TTC549 (cell line): ENCODE measurements around the gene BAD.
A peak's percentile ranks its signal among the peaks of the same experiment; 100 is the strongest.

ENCODE experiments used
- FAIRE-seq: peaks from 2 replicates; lab custom pipeline; 2012; peaks lifted over from hg19 to GRCh38; lab: Jason Lieb, UNC

BAD gene

GRCh38 chr11:64243236-64243854, 41.1 kb downstream of the BAD start:
- FAIRE-seq = no peak

GRCh38 chr11:64241491-64242374, 42.7 kb downstream of the BAD start:
- FAIRE-seq = no peak

DNA sequence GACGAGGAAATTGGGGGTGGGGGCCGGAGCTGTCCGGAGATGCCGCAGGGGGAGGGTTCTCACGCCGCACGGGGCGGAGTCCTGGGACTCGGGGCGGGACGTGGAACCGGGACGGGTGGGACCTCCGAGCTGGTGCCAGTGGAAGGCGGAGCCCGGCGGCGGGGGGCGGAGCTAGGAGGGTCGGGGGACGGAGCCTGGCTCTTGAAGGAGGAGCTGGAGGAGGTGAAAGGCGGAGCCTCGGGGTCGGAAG, 43.3 kb downstream of the BAD start:
- FAIRE-seq = peak; percentile 75

DNA sequence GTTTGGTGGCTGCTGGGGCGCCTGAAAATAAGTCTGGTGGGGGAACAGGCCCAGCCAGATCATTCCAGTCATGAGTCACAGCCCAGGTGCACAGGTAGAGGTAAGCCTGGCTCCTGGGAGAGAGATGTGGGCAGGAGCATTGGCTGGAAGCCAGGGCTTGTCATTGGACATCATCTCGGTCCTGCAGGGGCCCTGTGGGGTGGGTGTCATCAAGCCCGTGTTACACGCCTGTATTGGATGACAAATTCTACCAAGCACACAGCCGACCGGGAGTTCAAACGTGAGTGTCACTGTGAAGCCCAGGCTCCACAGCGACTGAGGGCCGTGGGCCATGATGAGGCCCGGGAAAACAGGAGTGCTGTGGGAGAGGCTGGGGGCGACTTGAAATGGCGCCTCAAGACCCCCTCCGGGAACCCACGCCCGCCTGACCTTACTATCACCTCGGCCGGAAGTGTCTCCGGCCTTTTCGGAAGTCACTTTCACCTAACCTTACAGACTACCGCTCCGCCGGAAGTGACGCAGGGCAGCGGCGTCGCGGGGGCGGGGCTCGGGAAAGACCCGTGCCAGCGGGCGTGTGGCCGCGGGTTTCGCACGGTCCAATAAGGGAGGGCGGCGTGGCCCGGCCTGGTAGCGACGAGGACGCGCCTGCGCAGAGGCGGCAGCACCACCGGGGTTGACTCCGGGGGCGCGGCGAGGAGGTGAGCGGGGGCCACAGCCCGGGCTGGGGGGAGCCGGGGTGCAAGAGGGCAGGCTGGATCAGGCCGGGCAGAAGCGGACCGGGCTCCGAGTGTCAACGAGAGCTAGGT, 43.8 kb downstream of the BAD start, which contains the start of gene FKBP2:
TSS of gene FKBP2 (plus strand) at position 661 of the 806 bp plus-strand sequence. CDS start 1,293 bp downstream, outside the sequence.
- no peak for FAIRE-seq

DNA sequence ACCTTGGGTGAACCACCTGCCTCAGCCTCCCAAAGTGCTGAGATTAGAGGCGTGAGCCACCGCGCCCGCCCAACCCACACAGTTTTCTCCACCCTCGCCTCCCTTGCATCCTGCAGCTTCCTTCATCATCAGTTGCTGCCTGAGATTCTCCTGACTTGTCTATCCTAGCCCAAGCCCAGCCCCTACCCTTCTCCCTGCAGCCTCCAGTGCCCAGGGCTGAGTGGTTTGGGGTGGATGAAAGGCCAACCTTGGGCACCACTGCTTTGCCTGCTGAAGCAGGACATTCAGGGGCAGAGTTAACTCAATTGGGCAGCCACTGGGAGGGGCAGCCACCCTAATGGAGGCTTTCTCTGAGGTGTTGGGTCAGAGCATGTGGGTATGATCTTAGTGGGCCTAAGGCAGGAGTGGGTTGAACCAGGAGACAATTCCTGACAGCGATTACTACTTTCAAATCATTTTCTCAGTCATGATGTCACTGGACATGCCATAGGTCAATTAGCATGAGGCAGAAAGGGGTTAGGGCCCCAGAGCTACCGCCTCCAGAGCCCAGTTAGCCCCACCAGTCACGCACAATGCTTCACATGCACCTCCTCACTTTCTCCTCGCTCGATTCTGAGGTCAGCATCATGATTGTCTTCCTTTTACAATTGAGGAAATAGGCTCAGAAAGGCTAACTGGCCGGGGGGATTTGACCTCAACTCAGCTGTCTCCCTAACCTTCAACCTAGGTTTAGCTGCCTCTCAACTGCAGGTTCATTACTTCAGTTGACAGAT, 44.6 kb downstream of the BAD start:
- no peak for FAIRE-seq

GRCh38 chr11:64238999-64239398, 45.5 kb downstream of the BAD start:
- no peak for FAIRE-seq

- FAIRE-seq = no peak
Observed at GRCh38 chr11:64238076-64238475, 46.4 kb downstream of the BAD start.

- no peak for FAIRE-seq
Observed at GRCh38 chr11:64237484-64237951, 46.9 kb downstream of the BAD start.

GRCh38 chr11:64235437-64236161, 48.9 kb downstream of the BAD start:
- FAIRE-seq = no peak

DNA sequence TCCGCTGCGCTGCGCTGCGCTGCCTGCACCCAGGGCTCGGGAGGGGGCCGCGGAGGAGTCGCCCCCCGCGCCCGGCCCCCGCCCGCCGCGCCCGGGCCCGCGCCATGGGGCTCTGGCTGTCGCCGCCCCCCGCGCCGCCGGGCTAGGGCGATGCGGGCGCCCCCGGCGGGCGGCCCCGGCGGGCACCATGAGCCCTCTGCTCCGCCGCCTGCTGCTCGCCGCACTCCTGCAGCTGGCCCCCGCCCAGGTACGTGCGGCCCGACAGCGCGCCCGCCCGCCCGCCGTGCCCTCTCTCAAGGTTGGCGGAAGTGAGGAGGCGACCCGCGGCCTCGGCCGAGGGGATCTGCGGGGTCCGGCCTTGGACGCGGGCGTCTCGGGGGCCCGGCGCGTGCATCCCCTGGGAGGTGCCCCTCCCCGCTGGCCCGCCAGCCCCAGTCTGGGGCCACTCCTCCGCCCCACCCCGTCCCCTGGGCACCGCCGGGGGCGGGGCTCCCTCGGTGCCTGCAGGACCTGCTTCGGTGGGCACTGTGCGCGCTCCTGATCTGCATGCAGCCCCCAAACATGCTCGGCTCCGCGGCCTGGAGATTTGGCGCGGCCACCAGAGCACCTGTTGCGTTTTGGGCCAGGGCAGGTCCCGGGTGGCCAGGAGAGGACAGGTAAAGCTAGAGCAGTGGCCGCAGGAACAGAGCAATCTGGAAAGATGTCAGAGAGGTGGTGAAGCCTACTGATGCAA, 49.7 kb downstream of the BAD start:
- FAIRE-seq = no peak

- FAIRE-seq = no peak
Observed at GRCh38 chr11:64233913-64234586, 50.4 kb downstream of the BAD start, which contains the start of gene VEGFB. VEGFB (plus strand) TSS chr11:64234584; CDS start chr11:64234834, 250 bp downstream.

DNA sequence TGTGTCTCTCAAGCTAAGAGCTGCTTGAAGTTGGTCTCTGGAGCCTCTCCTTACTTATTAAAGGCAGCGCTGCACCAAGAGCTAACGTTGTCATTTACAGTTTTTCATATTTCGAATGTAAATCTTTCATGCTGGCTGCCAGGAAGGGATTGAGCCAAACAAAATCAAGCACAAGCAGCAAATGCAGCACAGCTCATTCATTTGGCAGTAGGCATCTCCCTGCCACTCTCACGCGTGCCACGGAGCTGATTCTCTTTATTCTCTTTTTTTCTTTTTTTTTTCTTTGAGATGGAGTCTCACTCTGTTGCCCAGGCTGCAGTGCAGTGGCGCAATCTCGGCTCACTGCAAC, 51.5 kb downstream of the BAD start:
- FAIRE-seq = no peak

DNA sequence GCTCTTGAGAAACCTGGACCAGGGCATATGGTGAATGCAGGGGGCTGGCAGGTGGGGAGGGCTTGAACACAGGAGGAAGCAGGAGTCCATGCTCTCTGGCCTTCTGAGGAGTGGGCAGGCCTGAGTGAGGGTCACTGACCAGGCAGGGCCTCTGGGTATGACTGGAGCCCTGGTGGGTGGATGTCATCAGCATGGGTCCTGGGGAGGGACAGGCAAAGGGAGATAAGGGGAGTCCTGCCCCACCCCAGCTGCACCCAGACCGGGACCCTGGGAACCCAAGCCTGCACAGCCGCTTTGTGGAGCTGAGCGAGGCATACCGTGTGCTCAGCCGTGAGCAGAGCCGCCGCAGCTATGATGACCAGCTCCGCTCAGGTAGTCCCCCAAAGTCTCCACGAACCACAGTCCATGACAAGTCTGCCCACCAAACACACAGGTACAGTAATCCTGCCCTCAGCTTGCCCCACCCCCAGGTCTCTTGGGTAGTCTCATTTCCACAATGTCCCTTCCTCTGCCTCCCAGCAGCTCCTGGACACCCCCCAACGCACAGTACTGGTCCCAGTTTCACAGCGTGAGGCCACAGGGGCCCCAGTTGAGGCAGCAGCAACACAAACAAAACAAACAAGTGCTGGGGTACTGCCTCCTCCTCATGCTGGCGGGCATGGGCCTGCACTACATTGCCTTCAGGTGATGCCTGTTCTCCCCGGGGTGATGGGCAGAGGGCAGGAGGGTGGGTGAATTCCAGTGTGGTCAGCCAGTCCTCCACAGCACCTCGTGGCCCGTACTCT, 52.1 kb downstream of the BAD start:
- no peak for FAIRE-seq

- FAIRE-seq = no peak
Observed at GRCh38 chr11:64231546-64231945, 52.9 kb downstream of the BAD start.

GRCh38 chr11:64230985-64231365, 53.5 kb downstream of the BAD start:
- no peak for FAIRE-seq

GRCh38 chr11:64230171-64230984, 54.1 kb downstream of the BAD start, which contains the start of gene DNAJC4:
DNAJC4 (plus strand) TSS chr11:64230548; CDS start chr11:64230855, 307 bp downstream.
- FAIRE-seq = no peak

DNA sequence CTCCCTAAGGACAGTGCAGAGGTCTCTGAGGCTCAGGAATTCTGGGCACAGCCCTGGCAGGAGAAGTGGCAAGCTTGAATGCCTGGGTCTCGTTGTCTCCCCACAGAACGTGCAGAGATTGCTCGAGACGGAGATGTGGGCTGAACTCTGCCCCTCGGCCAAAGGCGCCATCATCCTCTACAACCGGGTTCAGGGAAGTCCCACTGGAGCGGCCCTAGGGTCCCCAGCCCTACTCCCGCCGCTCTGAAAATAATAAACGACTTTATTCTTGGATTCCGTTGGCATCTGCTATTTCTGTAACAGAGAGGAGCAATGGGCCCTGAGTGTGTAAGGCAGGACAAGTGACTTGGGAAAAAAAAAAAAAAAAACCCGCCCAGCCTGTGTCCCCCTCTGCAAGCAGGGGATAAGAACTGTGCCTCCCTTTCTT, 54.7 kb downstream of the BAD start:
- FAIRE-seq = no peak

- FAIRE-seq = no peak
Observed at GRCh38 chr11:64229090-64229743, 55.2 kb downstream of the BAD start.
